Measurements from ENCODE around the gene PA2G4.
A peak's percentile ranks its signal among the peaks of the same experiment; 100 is the strongest.

PA2G4 gene

GRCh38 chr12:56127485-56127887 is 23.1 kb downstream of the PA2G4 start:
- DNase-seq: no peak

- DNase-seq: peak; percentile 99 to 100
These were observed 23.7 kb downstream of the PA2G4 start, which contains the start of gene ESYT1 for GRCh38 chr12:56127888-56128669. Gene ESYT1, plus strand, starts transcription at chr12:56128267. Its CDS starts 53 bp downstream, at chr12:56128320.

GRCh38 chr12:56128670-56129205 is 24.4 kb downstream of the PA2G4 start:
- peak in 1 of 2 experiments; percentile 26 for DNase-seq

- peak in 1 of 2 experiments; percentile 31 for DNase-seq
These were observed 25.0 kb downstream of the PA2G4 start for GRCh38 chr12:56129206-56129941.

GRCh38 chr12:56129942-56130495 is 25.7 kb downstream of the PA2G4 start:
- DNase-seq: no peak

GRCh38 chr12:56130876-56131275 is 26.5 kb downstream of the PA2G4 start:
- DNase-seq: no peak

- no peak for DNase-seq
These were observed 30.5 kb downstream of the PA2G4 start for GRCh38 chr12:56134897-56135296.

- DNase-seq: no peak
These were observed 33.7 kb downstream of the PA2G4 start for GRCh38 chr12:56137853-56138571.

- no peak for DNase-seq
These were observed 37.8 kb downstream of the PA2G4 start for GRCh38 chr12:56141946-56142784.

- no peak for DNase-seq
These were observed 38.9 kb downstream of the PA2G4 start for GRCh38 chr12:56143217-56143616.

GRCh38 chr12:56143870-56144269 is 39.5 kb downstream of the PA2G4 start:
- DNase-seq: no peak

- no peak for DNase-seq
These were observed 40.9 kb downstream of the PA2G4 start for GRCh38 chr12:56145217-56145616.

GRCh38 chr12:56146492-56147460 is 42.4 kb downstream of the PA2G4 start:
- no peak for DNase-seq

- DNase-seq: no peak
These were observed 46.2 kb downstream of the PA2G4 start for GRCh38 chr12:56150563-56150962.

- peak; percentile 17 to 54 for DNase-seq
These were observed 47.3 kb downstream of the PA2G4 start for GRCh38 chr12:56151672-56152131.

GRCh38 chr12:56152132-56152755 is 47.9 kb downstream of the PA2G4 start, which contains the start of gene MYL6B:
Gene MYL6B, plus strand, starts transcription at chr12:56152587. Its CDS starts 1,332 bp downstream, at chr12:56153919.
- peak; percentile 83 to 85 for DNase-seq

- peak in 1 of 2 experiments; percentile 25 for DNase-seq
These were observed 48.7 kb downstream of the PA2G4 start for GRCh38 chr12:56152756-56153677.

- peak; percentile 16 to 59 for DNase-seq
These were observed 49.3 kb downstream of the PA2G4 start for GRCh38 chr12:56153678-56154065.
